GM19023 (cell line): ENCODE measurements around the gene BBX.

Experiments used
- ATAC-seq: cut with Tn5 transposase; IDR thresholded peaks from one replicate; pipeline ENCODE4 v1.9.1; 2021; ENCODE audit warnings: mild to moderate bottlenecking, moderate library complexity; ENCODE audit not compliant: unreplicated experiment

BBX gene

GRCh38 chr3:107738486-107739183 is 215.9 kb downstream of the BBX start:
- ATAC-seq = no peak

- no peak for ATAC-seq
These were observed 216.5 kb downstream of the BBX start for GRCh38 chr3:107739227-107739626.

- no peak for ATAC-seq
These were observed 218.5 kb downstream of the BBX start for GRCh38 chr3:107740992-107741896.

- no peak for ATAC-seq
These were observed 222.6 kb downstream of the BBX start for GRCh38 chr3:107745354-107745753.

GRCh38 chr3:107752202-107752990 is 229.6 kb downstream of the BBX start:
- ATAC-seq = no peak

GRCh38 chr3:107753494-107753893 is 230.7 kb downstream of the BBX start:
- ATAC-seq = no peak

GRCh38 chr3:107753976-107754375 is 231.2 kb downstream of the BBX start:
- no peak for ATAC-seq

GRCh38 chr3:107756649-107757048 is 233.9 kb downstream of the BBX start:
- ATAC-seq = no peak

- no peak for ATAC-seq
These were observed 234.4 kb downstream of the BBX start for GRCh38 chr3:107757140-107757539.

GRCh38 chr3:107760144-107760543 is 237.4 kb downstream of the BBX start:
- no peak for ATAC-seq

GRCh38 chr3:107761391-107761790 is 238.6 kb downstream of the BBX start:
- no peak for ATAC-seq

- no peak for ATAC-seq
These were observed 242.8 kb downstream of the BBX start for GRCh38 chr3:107765524-107765923.

- ATAC-seq = no peak
These were observed 245.3 kb downstream of the BBX start for GRCh38 chr3:107767897-107768605.

GRCh38 chr3:107769882-107770281 is 247.1 kb downstream of the BBX start:
- ATAC-seq = no peak

GRCh38 chr3:107772016-107772415 is 249.3 kb downstream of the BBX start:
- ATAC-seq = no peak

GRCh38 chr3:107775974-107776373 is 253.2 kb downstream of the BBX start:
- ATAC-seq = no peak

- ATAC-seq = no peak
These were observed 258.5 kb downstream of the BBX start for GRCh38 chr3:107781253-107781652.

GRCh38 chr3:107782054-107782453 is 259.3 kb downstream of the BBX start:
- ATAC-seq = no peak

GRCh38 chr3:107790612-107791011 is 267.9 kb downstream of the BBX start:
- ATAC-seq = no peak

GRCh38 chr3:107791027-107791426 is 268.3 kb downstream of the BBX start:
- no peak for ATAC-seq

GRCh38 chr3:107791450-107791849 is 268.7 kb downstream of the BBX start:
- ATAC-seq = no peak
